Right lung (tissue), 5 donors: Measurements from ENCODE around the gene ISYNA1. TPM values are rescaled to one million over a fixed set of nuclear protein-coding genes. Genes with fewer than 3 reads are reported as not detected.
"Not testable (repeated sequence)": the region's sequence is repeated elsewhere in the genome, so short reads cannot be mapped to it uniquely, and the experiment has no call there.

ENCODE experiments used
- DNase-seq, 2 donors: peaks; one replicate each; pipeline ENCODE4 v3.0.0-alpha.2; 2013
- polyA plus RNA-seq, 5 donors: library from polyadenylated mRNA; unstranded; fragments of 120-200 nt; gene quantifications; one replicate each; pipeline versions ENCODE4 v1.2.1 to v1.2.3, GENCODE V29; 2013; ENCODE audit warnings: inconsistent platforms in 1 of 5, low replicate concordance in 1 of 5; ENCODE audit not compliant: insufficient read length in 5 of 5, insufficient read depth in 1 of 5

ISYNA1 gene
- polyA plus RNA-seq, 5 donors, result 87.8 to 211 (median 117) TPM

GRCh38 chr19:18423258-18424020 is 14.5 kb downstream of the ISYNA1 start:
- DNase-seq, result no peak

- no peak for DNase-seq
Observed at GRCh38 chr19:18422530-18423191, 15.3 kb downstream of the ISYNA1 start.

GRCh38 chr19:18421371-18421959 is 16.5 kb downstream of the ISYNA1 start:
- no peak for DNase-seq

- DNase-seq, result no peak
Observed at GRCh38 chr19:18420930-18421329, 17.0 kb downstream of the ISYNA1 start.

GRCh38 chr19:18419699-18420460 is 18.1 kb downstream of the ISYNA1 start:
- no peak for DNase-seq

GRCh38 chr19:18419195-18419698 is 18.7 kb downstream of the ISYNA1 start, which contains the start of gene SSBP4:
TSS of gene SSBP4 (plus strand) at chr19:18419398. CDS start at chr19:18419649, 251 bp downstream.
- peak; percentile 75 to 81 for DNase-seq

- no peak for DNase-seq
Observed at GRCh38 chr19:18418483-18419194, 19.3 kb downstream of the ISYNA1 start.

GRCh38 chr19:18418029-18418482 is 19.9 kb downstream of the ISYNA1 start:
- DNase-seq, result no peak

GRCh38 chr19:18417250-18418028 is 20.5 kb downstream of the ISYNA1 start:
- peak; percentile 88 to 90 for DNase-seq

- DNase-seq, result peak; percentile 95
Observed at GRCh38 chr19:18416778-18417249, 21.1 kb downstream of the ISYNA1 start.

- peak; percentile 83 to 86 for DNase-seq
Observed at GRCh38 chr19:18415178-18415867, 22.6 kb downstream of the ISYNA1 start.

GRCh38 chr19:18414504-18415177 is 23.3 kb downstream of the ISYNA1 start:
- no peak for DNase-seq

- DNase-seq, result no peak
Observed at GRCh38 chr19:18412610-18413239, 25.2 kb downstream of the ISYNA1 start.

- DNase-seq, result no peak
Observed at GRCh38 chr19:18408053-18408476, 29.9 kb downstream of the ISYNA1 start.

- no peak for DNase-seq
Observed at GRCh38 chr19:18406749-18407148, 31.2 kb downstream of the ISYNA1 start.

GRCh38 chr19:18405754-18406153 is 32.2 kb downstream of the ISYNA1 start:
- DNase-seq, result not testable (repeated sequence)

- not testable (repeated sequence) for DNase-seq
Observed at GRCh38 chr19:18402455-18403248, 35.3 kb downstream of the ISYNA1 start.
